GM19238 (cell line): ENCODE results near the gene TFCP2.

Source experiments
- DNase-seq: peaks from one replicate; pipeline ENCODE4 v3.0.0; 2011; ENCODE audit warnings: low spot score; ENCODE audit not compliant: insufficient read length

Gene TFCP2

GRCh38 chr12:51197736-51198567 is 25.0 kb upstream of the TFCP2 start:
- DNase-seq = no peak

- no peak for DNase-seq
These were observed 23.6 kb upstream of the TFCP2 start for GRCh38 chr12:51196547-51196946.

GRCh38 chr12:51195841-51196240 is 22.9 kb upstream of the TFCP2 start:
- no peak for DNase-seq

DNA sequence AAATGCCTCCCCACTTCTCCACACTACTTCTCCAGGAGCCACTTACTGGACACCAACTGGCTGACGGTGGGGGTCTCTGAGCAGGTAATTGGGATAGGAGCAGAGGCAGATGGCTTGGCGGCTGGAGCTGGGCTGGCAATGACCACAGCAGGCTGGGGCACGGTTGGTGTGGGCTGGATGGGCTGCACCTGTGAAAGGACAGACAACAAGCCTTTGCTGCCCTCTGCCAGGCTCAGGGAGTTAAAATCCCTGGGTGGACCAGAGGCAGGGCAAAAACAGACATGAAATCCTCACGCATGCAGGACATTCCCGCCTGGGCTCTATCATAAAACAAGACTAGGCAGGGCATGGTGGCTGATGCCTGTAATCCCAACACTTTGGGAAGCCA is 19.3 kb upstream of the TFCP2 start:
- no peak for DNase-seq

- no peak for DNase-seq
These were observed 18.8 kb upstream of the TFCP2 start for GRCh38 chr12:51191516-51192283.

- no peak for DNase-seq
These were observed 17.9 kb upstream of the TFCP2 start for GRCh38 chr12:51190820-51191219.

- DNase-seq = no peak
These were observed 16.9 kb upstream of the TFCP2 start for GRCh38 chr12:51189790-51190355.

DNA sequence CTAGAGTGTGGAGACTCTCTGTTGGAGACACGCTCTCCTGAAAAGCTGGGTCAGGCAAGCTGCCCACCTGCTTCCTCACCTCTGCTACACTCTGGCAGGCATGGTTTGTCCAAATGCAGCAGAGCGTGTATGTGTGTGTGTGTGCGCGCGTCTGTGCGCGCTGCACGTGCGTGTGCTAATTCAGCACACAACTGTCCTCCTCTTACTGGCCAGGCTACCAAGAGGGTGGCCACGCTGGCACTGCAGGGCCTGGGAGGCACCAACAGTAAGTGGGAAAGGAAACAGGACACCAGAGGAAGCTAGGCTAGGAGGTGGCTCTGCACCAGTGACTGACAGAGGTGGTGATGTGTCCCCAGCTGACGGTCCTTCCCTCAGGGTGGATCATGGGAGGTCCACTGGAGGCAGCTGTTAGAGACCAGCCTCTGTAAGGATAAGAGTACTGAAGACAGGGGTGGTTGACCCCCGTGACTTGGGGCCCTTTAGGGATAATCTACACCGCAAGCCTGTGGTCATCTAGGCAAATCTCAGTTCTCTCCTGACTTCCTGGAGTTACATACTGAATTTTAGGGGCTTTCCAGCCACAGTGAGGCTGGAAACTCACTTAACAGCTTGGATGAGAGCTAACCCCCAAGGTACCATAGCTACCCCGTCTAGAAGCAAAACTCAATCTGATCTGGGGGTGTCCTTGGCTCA is 15.6 kb upstream of the TFCP2 start:
- peak; percentile 68 for DNase-seq

DNA sequence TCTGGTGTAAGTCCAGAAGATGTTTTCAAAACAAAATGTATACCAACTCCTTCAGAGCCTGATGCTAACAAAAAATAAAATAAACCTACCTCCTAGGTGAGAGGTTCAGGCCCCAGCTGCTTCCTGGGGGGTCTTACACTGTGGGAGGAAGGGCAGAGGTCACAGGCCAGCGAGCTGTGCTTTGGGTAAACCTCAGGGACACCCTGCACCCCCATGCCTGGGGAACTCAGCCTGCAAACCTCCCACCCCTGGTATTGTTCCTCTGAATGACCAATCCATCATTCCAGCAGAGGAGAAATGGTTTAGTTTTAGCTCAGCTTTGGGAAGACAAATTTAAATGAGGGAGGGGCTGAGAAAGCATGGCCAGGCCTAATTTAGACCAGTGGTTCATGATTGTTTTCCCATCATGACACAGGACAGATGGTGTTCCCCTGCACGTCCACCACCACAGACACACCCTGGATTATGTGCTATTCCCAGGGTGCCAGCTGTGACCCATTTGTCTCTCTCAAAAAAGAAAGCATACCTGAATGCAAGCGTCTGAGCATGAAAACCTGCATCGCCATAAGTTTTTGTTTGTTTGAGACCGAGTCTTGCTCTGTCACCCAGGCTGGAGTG is 14.5 kb upstream of the TFCP2 start:
- DNase-seq = no peak

- no peak for DNase-seq
These were observed 13.6 kb upstream of the TFCP2 start for GRCh38 chr12:51186465-51187085.

DNA sequence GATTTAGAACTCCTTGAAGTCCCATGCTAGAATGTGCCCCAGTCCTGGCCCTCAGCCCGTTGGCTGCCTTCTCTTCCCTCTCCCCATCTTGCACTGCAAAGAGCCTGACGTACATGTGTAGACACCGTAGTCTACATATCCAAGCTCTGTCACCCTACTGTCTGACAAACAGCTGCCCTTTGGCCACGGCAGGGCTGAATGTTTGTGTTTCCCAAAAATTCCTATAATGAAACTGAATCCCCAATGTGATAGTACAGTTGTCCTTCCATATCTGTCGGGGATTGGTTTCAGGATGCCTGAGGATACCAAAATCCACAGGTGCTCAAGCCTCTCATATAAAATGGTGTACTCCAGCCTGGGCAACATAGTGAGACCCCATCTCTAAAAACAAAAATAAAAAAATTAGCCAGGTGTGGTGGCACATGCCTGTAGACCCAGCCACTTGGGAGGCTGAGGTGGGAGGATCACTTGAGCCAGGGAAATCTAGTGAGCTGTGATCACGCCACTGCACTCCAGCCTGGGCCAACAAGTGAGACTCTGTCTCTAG is 12.3 kb upstream of the TFCP2 start:
- no peak for DNase-seq

- no peak for DNase-seq
These were observed 10.9 kb upstream of the TFCP2 start for GRCh38 chr12:51183816-51184215.

- no peak for DNase-seq
These were observed 10.4 kb upstream of the TFCP2 start for GRCh38 chr12:51183349-51183748.

- DNase-seq = no peak
These were observed 8.6 kb upstream of the TFCP2 start for GRCh38 chr12:51181558-51181957.

- no peak for DNase-seq
These were observed 5.0 kb upstream of the TFCP2 start for GRCh38 chr12:51177897-51178296.

DNA sequence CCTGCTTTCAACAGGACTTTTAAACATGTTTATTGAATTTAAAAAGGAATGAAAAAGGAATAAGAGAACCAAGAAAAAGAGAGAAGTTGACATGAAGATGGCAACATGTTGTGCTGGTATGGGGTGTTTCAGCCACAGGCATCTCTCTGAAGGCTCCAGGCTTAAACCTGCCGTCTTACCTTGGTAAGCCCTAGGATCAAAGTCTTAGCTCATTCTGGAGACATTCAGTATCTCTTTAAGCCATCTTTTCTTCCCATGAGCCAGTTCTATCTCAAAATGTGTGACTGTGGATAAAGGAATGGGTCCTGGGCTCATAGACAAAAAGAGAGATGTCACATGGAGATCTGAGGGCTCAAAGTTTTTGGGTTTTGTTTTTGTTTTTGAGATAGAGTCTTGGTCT is 1.6 kb upstream of the TFCP2 start:
- DNase-seq = no peak

DNA sequence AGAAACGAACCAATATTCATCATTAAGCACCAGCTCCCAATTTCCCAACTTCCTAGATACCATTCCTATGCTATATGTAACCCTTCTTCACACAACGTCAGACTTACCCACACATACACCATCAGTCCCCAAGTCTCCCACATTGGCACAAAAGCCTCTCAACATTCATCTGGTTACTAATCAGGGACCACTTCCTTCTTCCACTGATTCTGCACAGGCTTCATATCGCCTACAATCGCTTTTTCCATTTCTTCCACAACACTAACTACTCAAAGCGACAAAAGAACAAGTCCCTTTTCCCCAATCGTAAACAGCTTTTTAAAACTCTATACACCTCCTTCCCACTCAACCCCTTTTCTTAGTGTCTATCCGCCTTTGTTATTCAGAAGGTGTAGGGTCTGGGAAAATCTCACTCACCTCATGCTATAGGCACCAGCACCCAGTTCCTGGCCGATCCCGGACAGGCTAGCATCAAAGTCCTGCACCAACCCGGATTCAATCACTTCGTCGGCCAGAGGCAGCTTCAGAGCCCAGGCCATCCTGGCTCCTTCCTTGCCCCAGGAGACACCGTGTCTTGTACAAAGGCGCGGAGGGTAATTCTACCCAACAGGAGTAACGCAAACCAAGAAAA is 936 bp downstream of the TFCP2 start:
- DNase-seq = no peak

GRCh38 chr12:51163795-51164194 is 9.1 kb downstream of the TFCP2 start:
- no peak for DNase-seq

DNA sequence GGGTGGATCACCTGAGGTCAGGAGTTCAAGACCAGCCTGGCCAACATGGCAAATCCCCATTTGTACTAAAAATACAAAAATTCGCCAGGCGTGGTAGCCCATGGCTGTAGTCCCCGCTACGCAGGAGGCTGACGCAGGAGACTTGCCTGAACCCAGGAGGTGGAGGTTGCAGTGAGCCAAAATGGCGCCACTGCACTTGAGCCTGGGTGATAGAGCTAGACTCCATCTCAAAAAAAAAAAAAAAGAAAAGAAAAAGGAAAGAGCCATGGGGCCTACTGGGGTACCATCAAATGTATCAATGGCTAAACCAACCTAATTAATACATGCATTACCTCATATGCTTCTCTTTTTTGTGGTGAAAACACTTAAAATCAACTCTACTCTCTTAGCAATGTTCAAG is 10.7 kb downstream of the TFCP2 start:
- DNase-seq = no peak

- no peak for DNase-seq
These were observed 12.0 kb downstream of the TFCP2 start for GRCh38 chr12:51160814-51161459.
